Mucosa of descending colon (tissue), 3 donors: ENCODE results near the gene KPRP. TPM values are rescaled to one million over a fixed set of nuclear protein-coding genes. Genes with fewer than 3 reads are reported as not detected.

Experiments
- ATAC-seq: fragments of 200-7000 bp; cut with Tn5 transposase; one replicate; pipeline ENCODE4 v1.9.1; 2020; ENCODE audit warnings: mild to moderate bottlenecking, moderate library complexity
- DNase-seq, 3 donors: peaks; one replicate each; pipeline ENCODE4 v3.0.0-alpha.2; 2020
- H3K36me3 ChIP-seq: fragments of 200-600 bp; one replicate; pipeline ENCODE4 v1.8.0; 2021; ENCODE audit warnings: low read depth, mild to moderate bottlenecking
- H3K4me1 ChIP-seq: fragments of 200-600 bp; one replicate; pipeline ENCODE4 v1.8.0; 2021; ENCODE audit warnings: low read depth, mild to moderate bottlenecking
- H3K4me3 ChIP-seq: fragments of 200-600 bp; one replicate; pipeline ENCODE4 v1.8.0; 2021; ENCODE audit warnings: mild to moderate bottlenecking
- H3K9me3 ChIP-seq: fragments of 200-600 bp; one replicate; pipeline ENCODE4 v1.8.0; 2021; ENCODE audit warnings: mild to moderate bottlenecking
- intact Hi-C, 2 donors: fragments of 100-400 bp; cut with DNase I in 1 of 2; cut with micrococcal nuclease in 1 of 2; formaldehyde crosslinking; loops; one replicate each; pipeline versions ENCODE4 v1.11.0 to v1.11.1; 2022; cut with DNase I, micrococcal nuclease
- total RNA-seq, 3 donors: library from RNA; stranded (reverse); fragmentation: NEBNext Ultra II Directional in 2 of 3; extraction: Animal tissue kit (Norgen Biotek cat#: 25700) in 2 of 3; gene quantifications; one replicate each; pipeline versions ENCODE4 v1.2.1 to v1.2.4, GENCODE V29; 2021 to 2023
- TF ChIP-seq, protein P1 (sequence below): fragments of 200-600 bp; IDR thresholded peaks from one replicate; pipeline ENCODE4 v1.8.0; 2022; ENCODE audit warnings: antibody characterized with exemption, mild to moderate bottlenecking
- donor health status: DM: no; HTN: no; CAD: no; lungs with moderate emphysema.
- donor health status: DM: no; HTN: no; CAD: no.
- donor health status: DM: no; HTN: yes; CAD: no.

Gene KPRP
- total RNA-seq, 3 donors from 2014 or later: not detected

DNA sequence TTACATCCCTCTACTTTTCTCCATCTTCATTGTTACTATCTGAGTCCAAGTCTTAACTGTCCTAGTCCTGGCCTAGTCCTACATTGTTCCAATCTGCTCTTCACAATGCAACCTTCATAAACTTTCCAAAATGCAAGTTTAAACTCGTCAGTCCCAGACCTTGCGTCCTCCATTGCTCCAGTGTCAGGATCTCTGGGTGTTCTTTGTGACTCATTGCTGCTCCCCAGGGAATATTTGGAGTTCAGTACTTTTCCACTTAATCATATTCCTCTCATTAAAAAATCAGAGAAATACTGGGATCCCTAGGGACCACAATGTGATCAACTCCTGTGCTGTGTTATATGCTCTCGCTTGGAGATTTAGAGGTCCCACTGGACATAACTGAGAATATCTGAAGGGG lies 18.0 kb upstream of the KPRP start:
- intact Hi-C loops: no loop called here
- Histone ChIP-seq H3K4me1 (no peaks in the 10 kb centered on the region), H3K36me3 (no peaks in the 10 kb centered on the region), H3K9me3 (no peaks in the 10 kb centered on the region), H3K4me3 (no peak overlapping the region)
- TF ChIP-seq, protein P1, sequence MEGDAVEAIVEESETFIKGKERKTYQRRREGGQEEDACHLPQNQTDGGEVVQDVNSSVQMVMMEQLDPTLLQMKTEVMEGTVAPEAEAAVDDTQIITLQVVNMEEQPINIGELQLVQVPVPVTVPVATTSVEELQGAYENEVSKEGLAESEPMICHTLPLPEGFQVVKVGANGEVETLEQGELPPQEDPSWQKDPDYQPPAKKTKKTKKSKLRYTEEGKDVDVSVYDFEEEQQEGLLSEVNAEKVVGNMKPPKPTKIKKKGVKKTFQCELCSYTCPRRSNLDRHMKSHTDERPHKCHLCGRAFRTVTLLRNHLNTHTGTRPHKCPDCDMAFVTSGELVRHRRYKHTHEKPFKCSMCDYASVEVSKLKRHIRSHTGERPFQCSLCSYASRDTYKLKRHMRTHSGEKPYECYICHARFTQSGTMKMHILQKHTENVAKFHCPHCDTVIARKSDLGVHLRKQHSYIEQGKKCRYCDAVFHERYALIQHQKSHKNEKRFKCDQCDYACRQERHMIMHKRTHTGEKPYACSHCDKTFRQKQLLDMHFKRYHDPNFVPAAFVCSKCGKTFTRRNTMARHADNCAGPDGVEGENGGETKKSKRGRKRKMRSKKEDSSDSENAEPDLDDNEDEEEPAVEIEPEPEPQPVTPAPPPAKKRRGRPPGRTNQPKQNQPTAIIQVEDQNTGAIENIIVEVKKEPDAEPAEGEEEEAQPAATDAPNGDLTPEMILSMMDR: no peak
- DNase-seq (no peak), ATAC-seq (no peak)

DNA sequence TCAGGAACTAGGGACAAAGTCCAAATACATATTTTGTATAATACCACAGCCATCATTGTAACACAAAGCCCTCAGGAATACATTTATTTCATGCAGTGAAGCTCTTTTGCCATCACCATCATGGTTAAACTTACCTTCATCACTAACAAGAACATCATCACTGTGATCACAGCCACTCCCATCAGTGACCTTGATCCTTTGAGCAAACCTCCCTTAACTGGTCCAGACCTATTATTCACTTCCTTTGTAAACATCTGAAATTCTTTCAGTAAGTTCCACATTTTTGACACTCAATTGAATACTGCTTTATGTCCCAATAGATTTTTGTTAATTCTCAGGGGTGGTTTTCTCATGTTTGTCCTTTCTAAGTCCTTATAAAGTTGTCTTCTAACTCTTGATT lies 16.2 kb upstream of the KPRP start:
- no peaks in the 10 kb centered on the region for H3K9me3 ChIP-seq
- H3K36me3 ChIP-seq: no peaks in the 10 kb centered on the region
- TF ChIP-seq, protein P1: no peak
- no peak overlapping the region for H3K4me3 ChIP-seq
- H3K4me1 ChIP-seq: no peaks in the 10 kb centered on the region
- ATAC-seq (no peak), DNase-seq (no peak)
- intact Hi-C loops: no loop called here

DNA sequence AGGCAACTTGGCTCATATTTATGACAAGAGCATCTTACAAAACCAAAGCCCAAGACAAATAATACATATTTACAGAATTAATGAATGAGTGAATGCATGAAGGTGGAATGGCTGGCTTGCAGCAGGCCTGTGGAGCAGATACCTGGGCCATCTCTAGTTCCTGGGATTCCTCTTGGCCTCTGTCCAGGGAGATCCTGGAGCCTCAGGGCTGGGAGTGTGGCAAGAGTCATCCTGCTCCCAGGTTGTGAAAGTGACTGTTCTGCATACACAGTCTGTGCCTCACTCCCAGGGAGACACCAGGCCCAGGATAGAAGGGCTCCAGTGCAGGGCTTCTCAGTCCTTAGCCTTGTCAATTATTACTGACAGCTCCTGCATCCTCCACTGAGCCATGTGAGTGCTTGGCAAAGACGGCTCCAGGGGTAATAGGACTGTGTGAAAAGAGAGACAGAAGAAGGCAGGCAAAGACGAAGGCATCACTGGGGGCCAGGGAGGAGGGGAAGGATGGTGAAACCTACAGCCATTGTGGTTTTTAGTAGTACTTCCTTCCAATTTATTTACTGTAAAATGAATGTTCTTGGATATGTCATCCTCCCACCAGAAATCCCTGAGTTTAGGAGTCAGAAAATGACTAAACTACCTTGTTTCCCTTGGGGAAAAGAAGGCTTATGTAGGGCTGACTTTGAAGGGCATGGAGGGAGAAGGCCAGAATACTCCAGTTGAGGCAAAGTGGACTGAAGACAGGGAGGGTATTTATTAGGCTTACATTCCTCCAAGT lies 14.3 kb upstream of the KPRP start:
- TF ChIP-seq, protein P1: no peak
- intact Hi-C loops: no loop called here
- Histone ChIP-seq H3K4me1 (no peaks in the 10 kb centered on the region), H3K9me3 (no peaks in the 10 kb centered on the region), H3K4me3 (no peak overlapping the region), H3K36me3 (no peaks in the 10 kb centered on the region)
- DNase-seq (no peak), ATAC-seq (no peak)

DNA sequence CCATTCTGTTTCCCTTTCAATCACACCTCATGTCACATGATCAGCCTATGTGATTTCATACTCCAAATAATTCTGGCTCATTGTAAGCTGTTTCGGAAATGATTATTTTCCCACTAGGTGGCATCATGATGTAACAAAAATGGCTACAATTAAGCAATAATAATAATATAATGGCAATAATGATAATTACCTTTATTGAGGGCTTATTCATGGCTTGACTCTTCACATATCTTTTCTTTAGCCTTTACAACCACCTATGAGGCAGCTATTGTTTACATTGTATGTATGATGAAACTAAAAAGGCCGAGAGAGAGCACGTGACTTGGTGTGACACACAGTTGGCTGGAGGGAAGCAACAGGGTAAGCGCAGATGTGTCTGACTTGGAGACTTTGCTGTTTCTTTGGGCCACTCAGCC lies 12.5 kb upstream of the KPRP start:
- no peaks in the 10 kb centered on the region for H3K36me3 ChIP-seq
- H3K4me3 ChIP-seq: no peak overlapping the region
- no peaks in the 10 kb centered on the region for H3K4me1 ChIP-seq
- H3K9me3 ChIP-seq: no peaks in the 10 kb centered on the region
- intact Hi-C loops: no loop called here
- TF ChIP-seq, protein P1: no peak
- ATAC-seq (no peak), DNase-seq (no peak)

DNA sequence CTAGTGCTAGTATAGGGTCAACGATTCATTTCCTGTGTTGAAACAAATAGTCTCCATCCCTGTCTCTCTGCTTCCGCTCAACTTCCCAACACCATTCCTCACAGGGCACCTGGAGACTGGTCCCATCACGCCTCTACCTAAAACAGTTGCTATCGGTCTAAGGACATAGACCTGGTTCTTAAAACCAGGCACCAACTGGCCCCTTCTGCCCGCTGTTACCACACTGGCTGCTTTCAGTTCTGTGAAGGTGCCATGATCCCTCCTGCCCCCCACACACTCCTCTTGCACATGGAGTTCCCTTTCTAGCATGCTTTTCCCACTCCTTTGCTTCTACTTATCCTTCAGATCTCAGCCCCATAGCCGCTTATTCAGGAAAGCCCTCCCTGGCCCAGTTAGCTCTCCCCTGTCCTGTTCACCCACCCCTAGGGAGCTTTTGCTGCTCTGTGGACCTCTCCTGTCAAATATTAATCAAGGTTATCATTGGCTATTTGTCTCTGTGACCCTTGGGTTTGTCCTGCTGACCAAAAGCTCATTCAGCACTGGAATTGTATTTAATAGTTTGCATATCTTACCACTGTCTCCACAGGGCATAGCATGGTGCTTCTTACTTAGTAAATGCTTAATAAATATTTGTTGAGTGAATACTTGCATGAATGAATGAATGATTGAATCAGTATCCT lies 11.9 kb upstream of the KPRP start:
- Histone ChIP-seq H3K4me1 (no peaks in the 10 kb centered on the region), H3K9me3 (no peaks in the 10 kb centered on the region), H3K4me3 (no peak overlapping the region), H3K36me3 (no peaks in the 10 kb centered on the region)
- TF ChIP-seq, protein P1: no peak
- intact Hi-C loops: no loop called here
- no peak for DNase-seq
- no peak for ATAC-seq
